Activated naive CD4-positive, alpha-beta T cell treated with anti-CD3 and anti-CD28 coated beads, Interleukin-2, amount 10 ng/mL, durations not matched to agents 7 days and 5 days (primary cell): ENCODE measurements around the gene PTPRJ.
A peak's percentile ranks its signal among the peaks of the same experiment; 100 is the strongest.

Experiments
- CTCF ChIA-PET: fragments of 350-600 bp; sonication (Branson Sonifier 250); formaldehyde crosslinking; loops from one replicate; lab custom pipeline; 2021; ENCODE audit warnings: antibody characterized with exemption; lab: Charles Lee
- DNase-seq: peaks from one replicate; pipeline ENCODE4 v3.0.0-alpha.2; 2020
- H3K27ac Mint-ChIP-seq: one replicate; pipeline ENCODE4 v1.8.0; 2021; ENCODE audit warnings: mild to moderate bottlenecking, moderate library complexity, mixed read lengths
- H3K27me3 Mint-ChIP-seq: one replicate; pipeline ENCODE4 v1.8.0; 2021; ENCODE audit warnings: mild to moderate bottlenecking, mixed read lengths
- H3K36me3 Mint-ChIP-seq: one replicate; pipeline ENCODE4 v1.8.0; 2021; ENCODE audit warnings: mixed read lengths
- H3K4me1 Mint-ChIP-seq: one replicate; pipeline ENCODE4 v1.8.0; 2021; ENCODE audit warnings: mixed read lengths
- H3K4me3 Mint-ChIP-seq: one replicate; pipeline ENCODE4 v1.8.0; 2021; ENCODE audit warnings: mild to moderate bottlenecking, moderate library complexity, mixed read lengths
- H3K9me3 Mint-ChIP-seq: one replicate; pipeline ENCODE4 v1.8.0; 2021; ENCODE audit warnings: mixed read lengths

Gene PTPRJ

DNA sequence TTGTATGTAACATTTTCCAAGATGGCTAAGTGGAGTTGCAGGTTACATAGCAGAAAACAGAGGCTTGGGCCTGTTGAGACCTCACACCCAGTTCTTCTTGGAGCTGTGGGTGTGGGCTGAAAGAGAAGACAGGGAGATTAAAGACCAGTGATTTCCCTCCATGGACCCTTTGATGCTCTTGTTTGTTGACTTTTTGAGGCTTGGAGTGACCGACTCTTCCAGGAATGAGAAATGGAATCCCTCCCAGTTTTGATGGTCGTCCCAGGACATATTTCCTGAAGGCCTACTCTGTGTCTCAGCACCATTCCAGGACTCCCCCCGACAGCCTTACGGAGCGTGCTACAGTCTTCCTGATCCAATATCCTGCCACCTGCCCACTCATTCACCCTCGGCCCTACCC is 96.9 kb downstream of the PTPRJ start:
- Mint-ChIP-seq H3K36me3 (peaks cover 50% of the 10 kb centered on the region), H3K27ac (peak overlapping the region; percentile 42), H3K27me3 (no peaks in the 10 kb centered on the region), H3K9me3 (no peaks in the 10 kb centered on the region), H3K4me1 (peaks cover 56% of the 10 kb centered on the region), H3K4me3 (no peak overlapping the region)
- DNase-seq, result no peak
- CTCF ChIA-PET, result interaction anchor here (0.7 kb wide), 1 partner anchor 127 kb away, joined by 3 read pairs; no protein-coding TSS in a partner anchor

DNA sequence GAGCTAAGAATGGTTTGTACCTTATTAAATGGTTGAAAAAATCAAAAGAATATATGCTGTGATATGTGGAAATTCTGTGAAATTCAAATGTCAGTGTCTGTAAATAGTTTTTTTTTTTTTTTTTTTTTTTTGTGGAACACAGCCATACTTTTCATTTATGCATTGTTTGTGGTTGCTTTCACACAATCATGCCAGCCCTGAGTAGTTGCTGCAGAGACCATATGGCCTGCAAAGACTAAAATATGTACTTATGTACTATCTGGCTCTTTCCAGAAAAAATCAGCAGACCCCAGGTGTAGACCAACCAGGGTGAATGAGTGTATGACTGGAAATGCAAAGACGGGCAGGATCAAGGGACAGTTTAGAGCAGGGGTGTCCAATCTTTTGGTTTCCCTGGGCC is 98.3 kb downstream of the PTPRJ start:
- Mint-ChIP-seq H3K4me1 (peaks cover 60% of the 10 kb centered on the region), H3K27ac (no peak overlapping the region), H3K36me3 (peaks cover 52% of the 10 kb centered on the region), H3K27me3 (no peaks in the 10 kb centered on the region), H3K9me3 (peaks cover 2% of the 10 kb centered on the region), H3K4me3 (no peak overlapping the region)
- CTCF ChIA-PET, result no interaction called here
- DNase-seq, result no peak

GRCh38 chr11:48079596-48079995 is 99.2 kb downstream of the PTPRJ start:
- CTCF ChIA-PET, result no interaction called here
- peak overlapping the region; percentile 61 for H3K27ac Mint-ChIP-seq

GRCh38 chr11:48080301-48080861 is 100.0 kb downstream of the PTPRJ start:
- Mint-ChIP-seq H3K27ac (peak overlapping the region; percentile 69), H3K4me3 (no peak overlapping the region), H3K4me1 (peaks cover 58% of the 10 kb centered on the region), H3K9me3 (peaks cover 4% of the 10 kb centered on the region), H3K27me3 (no peaks in the 10 kb centered on the region), H3K36me3 (peaks cover 56% of the 10 kb centered on the region)
- CTCF ChIA-PET, result interaction anchor here (0.8 kb wide), 1 partner anchor 146 kb away, joined by 3 read pairs; no protein-coding TSS in a partner anchor
- no peak for DNase-seq

More at GRCh38 chr11:48079596-48079995, 99.2 kb downstream of the PTPRJ start:
- Mint-ChIP-seq H3K4me3 (no peak overlapping the region), H3K36me3 (peaks cover 58% of the 10 kb centered on the region), H3K9me3 (peaks cover 4% of the 10 kb centered on the region), H3K4me1 (peaks cover 60% of the 10 kb centered on the region), H3K27me3 (no peaks in the 10 kb centered on the region)
- no peak for DNase-seq

- H3K4me1 Mint-ChIP-seq, result peaks cover 54% of the 10 kb centered on the region
- H3K36me3 Mint-ChIP-seq, result peaks cover 50% of the 10 kb centered on the region
- H3K4me3 Mint-ChIP-seq, result no peak overlapping the region
- H3K27me3 Mint-ChIP-seq, result no peaks in the 10 kb centered on the region
- H3K9me3 Mint-ChIP-seq, result peaks cover 4% of the 10 kb centered on the region
- CTCF ChIA-PET, result interaction anchor here (0.8 to 0.9 kb wide), 2 partner anchors 147 kb away, joined by 3 read pairs; no protein-coding TSS in a partner anchor
- peak; percentile 56 for DNase-seq
- H3K27ac Mint-ChIP-seq, result peak overlapping the region; percentile 19
Measured at GRCh38 chr11:48081151-48082010, 101.0 kb downstream of the PTPRJ start.

DNA sequence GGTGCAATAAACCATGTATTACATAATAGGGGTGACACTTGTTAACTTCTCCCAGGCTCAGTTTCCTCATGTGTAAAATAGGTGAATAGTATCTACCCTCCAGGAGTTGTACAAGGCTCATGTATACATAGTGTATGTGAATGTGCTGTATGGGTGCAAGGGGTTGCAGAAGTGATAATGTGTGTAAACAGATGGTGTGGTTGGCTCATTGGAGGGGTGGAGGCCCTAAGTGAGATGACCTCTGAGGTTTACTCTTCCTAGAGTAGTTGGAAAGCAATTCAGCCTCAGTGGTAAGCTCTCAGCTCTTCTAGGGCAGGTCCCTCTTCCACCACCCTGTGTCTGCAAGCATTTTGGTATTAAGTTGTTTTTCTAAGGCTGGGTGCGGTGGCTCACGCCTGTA is 102.4 kb downstream of the PTPRJ start:
- H3K9me3 Mint-ChIP-seq, result peaks cover 4% of the 10 kb centered on the region
- DNase-seq, result no peak
- peaks cover 56% of the 10 kb centered on the region for H3K4me1 Mint-ChIP-seq
- no peaks in the 10 kb centered on the region for H3K27me3 Mint-ChIP-seq
- no peak overlapping the region for H3K27ac Mint-ChIP-seq
- CTCF ChIA-PET, result no interaction called here
- H3K36me3 Mint-ChIP-seq, result peaks cover 45% of the 10 kb centered on the region
- no peak overlapping the region for H3K4me3 Mint-ChIP-seq

- H3K27me3 Mint-ChIP-seq, result no peaks in the 10 kb centered on the region
- no peak overlapping the region for H3K27ac Mint-ChIP-seq
- H3K9me3 Mint-ChIP-seq, result peaks cover 4% of the 10 kb centered on the region
- CTCF ChIA-PET, result interaction anchor here (1.1 kb wide), 1 partner anchor 28 kb away, joined by 3 read pairs; no protein-coding TSS in a partner anchor
- H3K36me3 Mint-ChIP-seq, result peaks cover 40% of the 10 kb centered on the region
- DNase-seq, result no peak
- H3K4me1 Mint-ChIP-seq, result peaks cover 52% of the 10 kb centered on the region
- H3K4me3 Mint-ChIP-seq, result no peak overlapping the region
Measured at GRCh38 chr11:48083421-48083820, 103.1 kb downstream of the PTPRJ start.

DNA sequence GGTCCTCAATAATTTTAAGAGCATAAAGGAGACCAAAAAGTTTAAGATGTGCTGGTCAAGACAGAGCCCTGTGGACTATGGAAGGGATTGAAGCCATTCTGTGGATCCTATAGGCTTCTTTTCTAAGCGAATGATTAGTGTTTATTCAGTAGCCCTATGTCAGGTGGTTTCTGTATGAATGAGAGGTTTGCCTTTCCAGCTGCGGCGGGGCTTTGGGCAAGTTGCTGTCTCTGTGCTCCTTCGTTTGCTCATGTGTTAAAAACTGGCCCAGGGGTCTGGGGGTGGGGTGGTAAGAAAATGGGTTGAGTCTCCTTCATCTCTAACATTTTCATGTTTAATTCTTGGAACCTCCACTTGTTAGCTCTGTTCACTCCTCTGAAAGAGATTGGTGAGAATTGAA is 105.3 kb downstream of the PTPRJ start:
- CTCF ChIA-PET, result interaction anchor here (1.0 kb wide), 2 partner anchors 23 to 87 kb away, joined by 3 read pairs; no protein-coding TSS in a partner anchor
- H3K9me3 Mint-ChIP-seq, result peaks cover 4% of the 10 kb centered on the region
- no peak for DNase-seq
- H3K36me3 Mint-ChIP-seq, result peaks cover 30% of the 10 kb centered on the region
- H3K27me3 Mint-ChIP-seq, result no peaks in the 10 kb centered on the region
- H3K4me3 Mint-ChIP-seq, result no peak overlapping the region
- no peak overlapping the region for H3K27ac Mint-ChIP-seq
- peaks cover 53% of the 10 kb centered on the region for H3K4me1 Mint-ChIP-seq

GRCh38 chr11:48087422-48087821 is 107.1 kb downstream of the PTPRJ start:
- H3K27me3 Mint-ChIP-seq, result no peaks in the 10 kb centered on the region
- no peak for DNase-seq
- H3K4me1 Mint-ChIP-seq, result peaks cover 49% of the 10 kb centered on the region
- H3K9me3 Mint-ChIP-seq, result peaks cover 4% of the 10 kb centered on the region
- no peak overlapping the region for H3K4me3 Mint-ChIP-seq
- H3K27ac Mint-ChIP-seq, result no peak overlapping the region
- H3K36me3 Mint-ChIP-seq, result peaks cover 28% of the 10 kb centered on the region
- CTCF ChIA-PET, result interaction anchor here (1.3 kb wide), 1 partner anchor 153 kb away, joined by 3 read pairs; no protein-coding TSS in a partner anchor

- H3K4me1 Mint-ChIP-seq, result peaks cover 47% of the 10 kb centered on the region
- CTCF ChIA-PET, result interaction anchor here (1.3 kb wide), 1 partner anchor 153 kb away, joined by 3 read pairs; no protein-coding TSS in a partner anchor
Measured at GRCh38 chr11:48087974-48088681, 107.8 kb downstream of the PTPRJ start.

DNA sequence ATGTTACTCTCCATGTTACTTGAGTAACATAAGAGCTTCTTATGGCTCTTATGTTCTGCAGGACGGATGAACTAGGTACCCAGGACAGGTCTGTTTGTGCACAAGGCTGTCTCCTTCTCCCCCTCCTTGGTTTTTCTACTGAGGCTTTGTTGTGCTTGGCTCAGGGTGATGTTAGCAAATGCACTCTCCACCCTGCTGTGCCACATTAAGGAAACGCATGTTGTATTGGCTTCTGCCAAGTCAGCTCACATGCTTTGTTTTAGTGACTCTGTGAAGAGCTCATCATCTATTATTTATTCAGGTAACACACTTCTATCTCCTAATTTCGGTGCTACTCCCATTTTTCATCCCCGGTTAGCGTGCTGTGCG is 108.3 kb downstream of the PTPRJ start:
- no peaks in the 10 kb centered on the region for H3K27me3 Mint-ChIP-seq
- peaks cover 25% of the 10 kb centered on the region for H3K36me3 Mint-ChIP-seq
- DNase-seq, result no peak
- no peak overlapping the region for H3K4me3 Mint-ChIP-seq
- H3K4me1 Mint-ChIP-seq, result peaks cover 44% of the 10 kb centered on the region
- H3K27ac Mint-ChIP-seq, result no peak overlapping the region
- peaks cover 2% of the 10 kb centered on the region for H3K9me3 Mint-ChIP-seq
- CTCF ChIA-PET, result no interaction called here

More at GRCh38 chr11:48087974-48088681, 107.8 kb downstream of the PTPRJ start:
- peaks cover 27% of the 10 kb centered on the region for H3K36me3 Mint-ChIP-seq
- H3K27me3 Mint-ChIP-seq, result no peaks in the 10 kb centered on the region
- no peak for DNase-seq
- no peak overlapping the region for H3K27ac Mint-ChIP-seq
- H3K9me3 Mint-ChIP-seq, result peaks cover 4% of the 10 kb centered on the region
- H3K4me3 Mint-ChIP-seq, result no peak overlapping the region

GRCh38 chr11:48090174-48090573 is 109.8 kb downstream of the PTPRJ start:
- Mint-ChIP-seq H3K9me3 (no peaks in the 10 kb centered on the region), H3K36me3 (peaks cover 26% of the 10 kb centered on the region), H3K4me3 (no peak overlapping the region), H3K4me1 (peaks cover 55% of the 10 kb centered on the region), H3K27me3 (no peaks in the 10 kb centered on the region), H3K27ac (no peak overlapping the region)
- no peak for DNase-seq
- CTCF ChIA-PET, result no interaction called here

DNA sequence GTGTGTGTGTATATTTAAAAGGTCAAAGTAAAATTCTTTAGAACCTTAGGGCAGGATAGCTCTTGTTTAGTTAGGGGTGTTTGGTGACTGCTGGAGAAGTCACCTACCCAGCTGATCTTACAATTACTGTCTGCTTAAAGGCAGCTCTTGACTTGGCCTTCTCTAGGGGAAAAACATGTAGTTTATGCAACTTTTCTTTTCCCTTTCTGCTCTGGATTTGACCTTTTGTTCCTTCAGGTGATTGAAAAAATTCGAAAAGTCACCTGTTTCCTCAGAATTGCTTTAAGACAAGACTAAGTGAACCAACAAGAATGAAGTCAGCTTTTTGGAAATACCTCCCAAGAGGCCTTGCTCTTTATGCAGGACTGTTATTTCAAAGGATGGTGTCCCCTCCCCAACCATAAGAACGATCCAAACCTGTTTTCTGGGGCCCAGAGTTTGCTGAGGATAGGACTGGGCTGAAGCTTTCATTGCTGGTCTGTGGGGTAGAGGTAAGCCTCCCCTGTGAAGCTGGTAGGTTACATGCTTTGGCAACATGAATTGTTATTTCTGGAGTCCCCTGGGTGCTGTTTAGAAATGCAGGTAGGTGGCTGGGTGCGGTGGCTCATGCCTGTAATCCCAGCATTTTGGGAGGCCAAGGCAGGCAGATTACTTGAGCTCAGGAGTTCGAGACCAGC is 111.2 kb downstream of the PTPRJ start:
- H3K4me1 Mint-ChIP-seq, result peaks cover 61% of the 10 kb centered on the region
- no peak overlapping the region for H3K27ac Mint-ChIP-seq
- no peak overlapping the region for H3K4me3 Mint-ChIP-seq
- peaks cover 25% of the 10 kb centered on the region for H3K36me3 Mint-ChIP-seq
- no peaks in the 10 kb centered on the region for H3K27me3 Mint-ChIP-seq
- CTCF ChIA-PET, result no interaction called here
- H3K9me3 Mint-ChIP-seq, result no peaks in the 10 kb centered on the region
- no peak for DNase-seq
